Transverse colon (tissue), 4 donors: ENCODE measurements around the gene RIT2.

Source experiments
- EP300 ChIP-seq: sonication (generic); formaldehyde crosslinking; IDR thresholded peaks from one replicate; pipeline ENCODE4 v1.6.1; 2017; ENCODE audit warnings: antibody characterized with exemption, low read depth
- POLR2A ChIP-seq: fragments of 450-650 bp; IDR thresholded peaks from one replicate; pipeline ENCODE4 v1.6.1; 2016; ENCODE audit warnings: antibody characterized with exemption, mild to moderate bottlenecking, moderate library complexity
- POLR2AphosphoS5 ChIP-seq, 3 donors: sonication (generic); formaldehyde crosslinking; IDR thresholded peaks; one replicate each; pipeline ENCODE4 v1.6.1; 2016; ENCODE audit warnings: antibody characterized with exemption in 3 of 3
- TF ChIP-seq, protein P1 (sequence below), 5 experiments: fragments of 200-600 bp in 3 of 5; fragments of 450-650 bp in 2 of 5; sonication (generic) in 3 of 5; IDR thresholded peaks; 1 replicate in 2 of 5; 2 replicates in 3 of 5; pipeline ENCODE4 v1.5.1; 2016 to 2017; ENCODE audit warnings: antibody characterized with exemption in 5 of 5, inconsistent platforms in 3 of 5, mild to moderate bottlenecking in 2 of 5, moderate library complexity in 1 of 5

DNA sequence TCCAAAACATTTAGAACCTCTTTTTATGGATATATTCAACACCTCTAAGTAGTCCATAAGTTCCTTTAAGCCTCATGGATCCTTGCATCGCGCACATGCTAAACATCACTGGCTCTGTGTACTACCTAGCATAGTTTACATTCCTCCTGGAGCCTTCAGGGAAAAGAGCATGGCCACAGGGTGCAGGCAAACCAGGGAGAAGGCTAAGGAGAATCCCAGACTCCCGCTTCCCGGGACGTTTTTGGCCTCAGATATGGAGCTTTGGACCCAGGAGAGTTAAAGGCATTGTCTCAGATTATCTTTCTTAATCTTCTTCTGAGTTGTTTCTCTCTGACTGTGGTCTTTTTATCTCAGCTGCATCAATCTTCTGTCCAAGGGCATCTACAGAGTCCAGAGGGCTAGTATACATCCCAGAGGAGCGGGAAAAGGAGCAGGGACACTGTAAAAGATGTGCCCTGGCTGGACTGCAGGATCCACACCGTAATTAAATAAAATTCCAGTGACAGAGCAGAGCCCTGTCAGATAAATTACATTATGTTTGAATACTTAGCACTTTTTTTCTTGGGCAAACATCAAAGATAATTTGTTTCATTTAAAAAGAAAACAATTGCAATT, 36.9 kb downstream of the RIT2 start:
- TF ChIP-seq, protein P1, sequence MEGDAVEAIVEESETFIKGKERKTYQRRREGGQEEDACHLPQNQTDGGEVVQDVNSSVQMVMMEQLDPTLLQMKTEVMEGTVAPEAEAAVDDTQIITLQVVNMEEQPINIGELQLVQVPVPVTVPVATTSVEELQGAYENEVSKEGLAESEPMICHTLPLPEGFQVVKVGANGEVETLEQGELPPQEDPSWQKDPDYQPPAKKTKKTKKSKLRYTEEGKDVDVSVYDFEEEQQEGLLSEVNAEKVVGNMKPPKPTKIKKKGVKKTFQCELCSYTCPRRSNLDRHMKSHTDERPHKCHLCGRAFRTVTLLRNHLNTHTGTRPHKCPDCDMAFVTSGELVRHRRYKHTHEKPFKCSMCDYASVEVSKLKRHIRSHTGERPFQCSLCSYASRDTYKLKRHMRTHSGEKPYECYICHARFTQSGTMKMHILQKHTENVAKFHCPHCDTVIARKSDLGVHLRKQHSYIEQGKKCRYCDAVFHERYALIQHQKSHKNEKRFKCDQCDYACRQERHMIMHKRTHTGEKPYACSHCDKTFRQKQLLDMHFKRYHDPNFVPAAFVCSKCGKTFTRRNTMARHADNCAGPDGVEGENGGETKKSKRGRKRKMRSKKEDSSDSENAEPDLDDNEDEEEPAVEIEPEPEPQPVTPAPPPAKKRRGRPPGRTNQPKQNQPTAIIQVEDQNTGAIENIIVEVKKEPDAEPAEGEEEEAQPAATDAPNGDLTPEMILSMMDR (IDR thresholded peaks at IDR 0.05): no peak
- TF ChIP-seq POLR2AphosphoS5 (IDR thresholded peaks at IDR 0.05) (no peak), POLR2A (no peak), EP300 (no peak)
